Mucosa of stomach (tissue), 1 donor: ENCODE results near the gene TLK2.

Experiments
- H3K27me3 ChIP-seq: one replicate; pipeline ENCODE4 v1.7.0; 2013; ENCODE audit warnings: mild to moderate bottlenecking, low read length; ENCODE audit not compliant: control insufficient read depth, insufficient read depth
- H3K36me3 ChIP-seq: one replicate; pipeline ENCODE4 v1.7.0; 2013; ENCODE audit warnings: low read length; ENCODE audit not compliant: control insufficient read depth, insufficient read depth
- H3K4me1 ChIP-seq: one replicate; pipeline ENCODE4 v1.7.0; 2013; ENCODE audit warnings: mild to moderate bottlenecking, low read length; ENCODE audit not compliant: control insufficient read depth, insufficient read depth
- H3K4me3 ChIP-seq: one replicate; pipeline ENCODE4 v1.7.0; 2013; ENCODE audit warnings: low read length
- H3K9ac ChIP-seq: one replicate; pipeline ENCODE4 v1.7.0; 2013; ENCODE audit warnings: mild to moderate bottlenecking, low read length, moderate library complexity
- H3K9me3 ChIP-seq: one replicate; pipeline ENCODE4 v1.7.0; 2013; ENCODE audit warnings: mild to moderate bottlenecking, low read length, moderate library complexity; ENCODE audit not compliant: control insufficient read depth
- donor health status: Pancreatic carcinoma.

The TLK2 gene

DNA sequence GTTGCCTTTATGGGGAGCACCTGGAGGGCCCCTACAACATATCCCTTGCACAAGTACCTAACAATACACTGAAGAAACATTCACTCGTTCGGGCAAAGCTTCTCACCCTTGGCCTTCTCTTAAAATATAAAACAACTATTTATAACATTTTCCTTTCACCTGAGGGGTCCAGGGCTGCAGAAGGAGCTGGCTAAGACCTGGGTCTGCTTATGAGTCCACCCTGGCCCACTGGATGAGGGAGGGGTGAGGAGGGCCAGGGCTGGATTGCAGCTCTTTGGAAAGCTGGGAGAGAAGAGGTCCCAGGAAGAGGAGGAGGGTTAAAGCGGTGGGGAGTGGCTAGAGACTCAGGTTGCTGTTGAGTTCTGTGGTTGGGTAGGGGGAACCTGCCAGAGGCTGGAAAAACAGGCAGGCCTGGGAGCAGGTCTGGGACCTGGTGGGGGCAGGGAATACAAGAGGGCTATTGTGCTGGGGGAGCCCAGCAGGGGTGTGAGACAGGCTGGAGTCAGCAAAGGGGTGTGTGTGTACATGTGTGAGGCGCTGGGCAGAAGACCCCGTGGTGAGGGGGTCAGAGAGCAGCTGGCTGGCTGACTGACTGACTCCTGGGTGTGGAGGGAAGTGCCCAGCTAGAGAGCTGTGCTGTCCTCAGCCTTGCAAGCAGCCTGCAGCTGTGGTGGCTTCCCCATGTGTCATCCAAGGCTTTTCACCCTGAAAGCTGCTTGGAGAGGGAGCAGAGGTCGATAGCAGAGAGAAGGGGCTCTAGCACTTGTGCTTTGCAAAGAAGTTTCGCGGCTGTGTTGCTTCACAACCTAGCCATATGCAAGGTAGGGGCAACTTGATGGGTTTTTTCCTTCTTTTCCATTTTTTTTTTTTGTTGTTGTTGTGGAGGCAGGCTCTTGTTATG lies 138.6 kb downstream of the TLK2 start:
- H3K36me3 ChIP-seq = no peaks in the 10 kb centered on the region
- no peak overlapping the region for H3K4me3 ChIP-seq
- no peak overlapping the region for H3K9ac ChIP-seq
- no peaks in the 10 kb centered on the region for H3K4me1 ChIP-seq
- no peaks in the 10 kb centered on the region for H3K9me3 ChIP-seq
- no peaks in the 10 kb centered on the region for H3K27me3 ChIP-seq

DNA sequence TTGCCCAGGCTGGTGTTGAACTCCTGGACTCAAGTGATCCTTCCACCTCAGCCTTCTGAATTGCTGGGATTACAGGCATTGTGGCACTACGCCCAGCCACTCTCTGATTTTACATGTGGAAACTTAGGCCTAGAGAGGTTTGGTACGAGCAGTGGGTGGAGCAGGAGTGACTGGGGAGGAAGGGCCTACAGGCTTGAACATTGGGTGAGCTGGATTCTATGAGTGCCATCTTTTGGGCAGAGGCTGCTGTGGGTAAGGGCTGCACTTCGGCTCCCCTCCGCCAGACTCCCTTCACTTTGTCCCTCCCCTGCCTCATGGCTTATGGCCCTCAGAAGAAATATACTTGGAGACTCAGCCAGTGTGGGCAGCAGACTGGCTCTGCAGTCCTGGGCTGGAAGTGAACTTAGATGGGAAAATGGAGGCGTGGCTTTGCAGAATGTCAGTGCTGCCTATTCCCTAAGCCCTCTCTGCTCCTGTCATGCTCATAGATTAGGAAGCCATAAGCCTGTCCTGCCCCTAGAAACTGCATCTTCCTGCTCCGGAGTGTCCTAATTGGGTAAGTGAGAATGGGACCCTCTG lies 139.4 kb downstream of the TLK2 start:
- Histone ChIP-seq H3K9ac (no peak overlapping the region), H3K4me1 (no peaks in the 10 kb centered on the region), H3K9me3 (no peaks in the 10 kb centered on the region), H3K27me3 (no peaks in the 10 kb centered on the region), H3K4me3 (no peak overlapping the region), H3K36me3 (no peaks in the 10 kb centered on the region)

DNA sequence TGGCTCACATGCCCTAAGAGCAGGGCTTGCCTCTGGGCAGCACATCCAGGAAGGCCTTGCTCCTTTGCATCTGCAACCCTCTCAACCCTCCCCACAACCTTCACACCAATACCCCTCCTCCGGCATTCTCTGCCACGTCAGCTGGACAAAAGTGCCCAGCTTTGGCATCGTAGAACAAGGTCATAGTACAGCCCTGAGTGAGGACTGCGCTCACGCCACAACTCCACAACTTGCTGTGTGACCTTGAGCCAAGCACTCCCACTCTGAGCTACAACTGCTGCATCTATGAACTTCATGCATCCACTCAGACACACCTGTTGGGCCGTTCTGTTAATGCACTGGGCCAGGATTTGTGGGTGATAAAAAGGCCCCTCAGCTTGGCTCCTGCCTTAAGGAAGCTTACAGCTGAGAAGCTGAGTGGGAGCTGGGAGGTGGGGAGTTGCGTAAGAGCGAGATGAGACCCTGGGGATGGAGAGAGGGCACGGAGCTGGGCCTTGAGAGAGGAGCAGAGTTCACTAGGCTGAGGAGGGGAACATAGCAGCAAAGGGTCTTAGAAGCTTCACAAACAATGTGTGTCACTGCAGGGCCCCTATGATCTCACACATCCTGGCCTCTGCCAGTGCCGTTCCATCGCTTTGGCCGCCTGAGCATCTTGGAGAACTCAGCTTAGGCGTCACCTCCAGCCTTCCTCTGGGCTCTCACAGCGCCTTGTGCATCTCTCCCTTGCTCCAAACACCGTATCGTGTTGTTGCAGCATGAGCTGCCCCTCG lies 140.2 kb downstream of the TLK2 start:
- H3K27me3 ChIP-seq = no peaks in the 10 kb centered on the region
- no peak overlapping the region for H3K9ac ChIP-seq
- no peaks in the 10 kb centered on the region for H3K36me3 ChIP-seq
- H3K4me3 ChIP-seq = no peak overlapping the region
- H3K4me1 ChIP-seq = no peaks in the 10 kb centered on the region
- H3K9me3 ChIP-seq = no peaks in the 10 kb centered on the region

DNA sequence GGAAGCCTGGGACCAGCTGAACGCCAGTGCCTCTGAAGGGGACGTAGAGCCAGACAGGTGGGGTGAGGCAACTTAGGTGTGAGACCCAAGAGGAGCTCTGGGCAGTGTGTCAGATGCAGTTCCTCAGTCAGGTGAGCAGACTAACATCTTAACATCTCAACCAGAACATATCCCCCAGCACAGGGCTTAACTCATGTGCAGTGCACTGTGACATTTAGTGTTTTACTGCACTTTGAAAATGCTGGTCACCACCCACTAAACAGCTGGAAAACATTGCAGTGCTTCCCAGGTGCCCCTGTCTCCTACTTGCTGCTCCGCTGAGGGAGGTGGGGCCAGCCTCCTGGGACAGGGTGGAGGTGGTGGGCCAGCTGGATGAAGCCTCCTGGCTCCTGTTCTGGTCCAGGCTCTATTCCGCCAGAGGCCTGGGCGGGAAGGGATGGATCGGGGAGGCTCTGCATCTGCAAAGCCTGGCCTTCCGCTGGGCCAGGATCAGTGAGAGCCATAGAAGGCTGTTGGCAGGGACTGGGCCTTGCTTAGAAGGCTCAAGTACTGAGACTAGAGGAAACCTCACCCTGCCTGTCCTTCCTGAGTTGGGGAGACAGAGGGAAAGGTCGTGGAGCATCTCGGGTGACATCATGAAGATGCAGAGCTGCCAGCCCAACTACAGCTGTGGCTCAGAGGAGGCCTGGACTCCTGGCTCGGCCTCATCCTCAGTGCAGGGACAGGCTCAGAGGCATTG lies 141.0 kb downstream of the TLK2 start:
- no peak overlapping the region for H3K9ac ChIP-seq
- H3K27me3 ChIP-seq = no peaks in the 10 kb centered on the region
- H3K36me3 ChIP-seq = no peaks in the 10 kb centered on the region
- no peaks in the 10 kb centered on the region for H3K4me1 ChIP-seq
- H3K4me3 ChIP-seq = no peak overlapping the region
- H3K9me3 ChIP-seq = no peaks in the 10 kb centered on the region

DNA sequence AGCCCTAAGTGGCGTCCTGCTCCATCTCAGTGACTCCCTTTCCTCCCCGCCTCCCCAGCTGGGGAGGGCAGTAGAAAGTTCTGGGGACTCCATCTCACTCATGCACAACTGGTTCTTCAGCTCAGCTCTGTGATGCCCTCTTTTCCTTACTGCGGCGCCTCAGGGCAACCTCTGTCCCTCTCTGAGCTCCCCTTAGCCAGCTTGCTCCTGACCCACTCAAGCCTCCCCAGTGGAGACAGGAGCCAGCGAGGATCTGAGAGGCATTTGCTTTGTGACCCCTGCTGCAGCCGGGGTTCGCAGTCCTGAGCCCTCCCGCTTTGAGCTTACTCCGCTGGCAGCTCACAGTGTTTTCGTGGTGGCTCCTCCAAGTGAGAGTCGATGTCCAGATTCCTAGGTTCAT lies 142.6 kb downstream of the TLK2 start:
- H3K4me3 ChIP-seq = no peak overlapping the region
- no peaks in the 10 kb centered on the region for H3K27me3 ChIP-seq
- H3K9me3 ChIP-seq = no peaks in the 10 kb centered on the region
- H3K36me3 ChIP-seq = no peaks in the 10 kb centered on the region
- no peak overlapping the region for H3K9ac ChIP-seq
- no peaks in the 10 kb centered on the region for H3K4me1 ChIP-seq

DNA sequence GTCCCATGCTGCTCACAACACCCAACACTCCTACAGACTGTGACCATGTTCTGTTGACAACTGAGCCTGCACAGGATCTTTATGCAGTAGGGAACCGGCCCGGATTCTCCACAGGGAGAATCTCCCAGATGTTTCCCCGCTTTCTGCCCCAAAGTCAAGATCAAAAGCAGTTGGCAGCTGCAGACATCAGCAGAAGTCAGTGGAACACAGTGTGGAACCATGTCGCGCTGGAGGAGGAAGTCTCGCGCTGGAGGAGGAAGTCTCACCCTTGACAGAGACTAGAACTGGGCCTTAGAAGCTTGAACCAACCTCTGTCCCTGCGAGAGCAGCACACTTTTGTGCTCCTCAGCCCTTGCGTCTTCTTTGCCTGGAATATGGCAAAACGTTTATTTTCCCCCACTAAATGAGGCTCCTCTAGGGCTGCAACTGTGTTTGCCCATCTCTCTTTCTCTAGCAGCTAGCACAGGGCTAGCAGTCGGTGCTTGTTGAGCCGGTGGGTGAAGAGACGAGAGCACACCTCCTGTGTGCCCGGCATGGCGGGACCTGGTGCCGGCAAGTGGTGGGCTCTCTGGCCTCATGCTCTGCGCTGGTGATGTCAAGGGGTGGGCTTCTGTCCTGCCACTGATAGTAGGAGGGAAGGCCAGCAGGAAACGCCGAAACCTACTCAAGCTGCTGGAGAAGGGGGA lies 146.7 kb downstream of the TLK2 start:
- Histone ChIP-seq H3K27me3 (peaks cover 31% of the 10 kb centered on the region), H3K4me1 (peaks cover 4% of the 10 kb centered on the region), H3K4me3 (no peak overlapping the region), H3K9ac (no peak overlapping the region), H3K36me3 (no peaks in the 10 kb centered on the region), H3K9me3 (no peaks in the 10 kb centered on the region)

DNA sequence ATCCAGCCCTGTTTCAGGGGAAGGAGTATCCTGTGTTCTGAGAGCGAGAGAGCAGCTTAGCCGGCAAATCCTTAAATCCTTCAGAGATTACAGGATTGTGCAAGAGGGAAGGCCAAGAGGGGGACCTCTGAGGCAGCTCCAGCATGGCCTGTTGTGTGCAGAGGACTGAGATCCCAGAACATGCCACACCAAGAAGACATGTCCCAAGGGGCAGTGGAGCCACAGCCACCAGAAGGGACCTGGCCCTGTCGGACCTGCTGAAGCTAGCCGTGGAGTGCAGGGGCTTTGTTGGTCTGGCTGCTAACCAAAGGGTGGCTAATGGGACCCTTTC lies 147.2 kb downstream of the TLK2 start:
- Histone ChIP-seq H3K4me3 (no peak overlapping the region), H3K36me3 (no peaks in the 10 kb centered on the region), H3K27me3 (peaks cover 31% of the 10 kb centered on the region), H3K9me3 (no peaks in the 10 kb centered on the region), H3K9ac (no peak overlapping the region), H3K4me1 (peaks cover 4% of the 10 kb centered on the region)

DNA sequence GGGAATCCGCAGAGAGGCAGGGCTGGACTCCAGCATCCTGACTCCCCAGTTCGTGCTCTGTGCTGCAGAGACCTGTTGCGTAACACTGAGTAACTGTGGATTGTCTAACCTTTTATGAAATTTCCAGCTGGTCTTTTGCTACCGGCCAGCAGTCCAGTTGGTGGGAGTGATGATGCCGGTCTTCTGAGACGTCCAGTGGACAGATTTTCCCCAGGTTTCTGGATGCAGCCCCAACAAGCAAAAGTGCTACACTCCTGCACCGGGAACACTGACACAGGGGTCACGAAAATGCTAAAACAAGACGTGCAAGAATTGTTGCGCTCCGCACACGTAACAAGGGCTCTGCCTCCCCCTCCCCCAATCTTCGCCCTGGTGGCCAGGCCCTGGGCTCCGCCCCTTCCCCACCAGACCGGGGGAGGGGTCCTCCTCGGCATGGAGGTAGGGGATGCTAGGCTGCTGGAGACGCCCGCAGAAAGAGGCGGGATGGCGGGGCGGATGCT lies 148.1 kb downstream of the TLK2 start:
- H3K36me3 ChIP-seq = no peaks in the 10 kb centered on the region
- peaks cover 4% of the 10 kb centered on the region for H3K4me1 ChIP-seq
- H3K27me3 ChIP-seq = peaks cover 31% of the 10 kb centered on the region
- H3K4me3 ChIP-seq = no peak overlapping the region
- no peaks in the 10 kb centered on the region for H3K9me3 ChIP-seq
- H3K9ac ChIP-seq = peak overlapping the region; percentile 39

DNA sequence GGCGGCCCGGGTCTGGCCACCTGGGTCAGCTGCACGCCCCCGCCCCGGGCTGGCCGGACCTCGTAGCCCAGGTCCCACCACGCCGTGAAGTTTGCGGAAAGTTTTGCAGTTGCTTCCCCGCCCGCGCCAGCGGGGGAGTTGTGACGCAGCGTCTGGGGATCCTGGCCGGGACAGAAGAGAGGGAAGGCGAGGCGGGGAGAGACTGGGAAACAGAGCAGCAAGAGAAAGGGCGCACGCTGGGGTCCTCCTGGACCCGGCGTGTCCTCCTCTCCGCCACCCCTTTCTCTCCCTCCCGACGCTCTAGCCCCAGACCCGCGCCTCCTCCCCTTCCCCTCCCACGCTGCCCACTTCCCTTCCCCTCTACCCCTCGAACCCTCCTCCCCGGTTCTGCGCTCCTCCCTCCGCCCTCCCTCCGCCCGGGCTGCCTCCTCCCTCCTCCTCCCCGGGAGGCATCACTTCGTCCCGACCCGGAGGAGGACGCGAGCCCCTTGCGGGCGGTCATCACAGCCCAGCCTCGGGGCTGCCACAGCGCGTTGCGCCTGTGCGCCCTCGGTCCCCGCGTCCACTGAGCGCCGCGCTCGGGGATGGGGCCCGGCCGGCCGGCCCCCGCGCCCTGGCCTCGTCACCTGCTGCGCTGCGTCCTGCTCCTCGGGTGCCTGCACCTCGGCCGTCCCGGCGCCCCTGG lies 148.7 kb downstream of the TLK2 start, which contains the start of gene MRC2:
Gene MRC2, plus strand, starts transcription at position 452 of the 685 bp plus-strand sequence. Its CDS starts 133 bp downstream, at position 585.
- H3K9ac ChIP-seq = peak within 1 kb of the TSS; percentile 39
- H3K27me3 ChIP-seq = peaks cover 31% of the 10 kb centered on the region
- no peak within 1 kb of the TSS for H3K4me3 ChIP-seq
- H3K4me1 ChIP-seq = peaks cover 4% of the 10 kb centered on the region
- H3K9me3 ChIP-seq = no peaks in the 10 kb centered on the region
- no peaks in the 10 kb centered on the region for H3K36me3 ChIP-seq

DNA sequence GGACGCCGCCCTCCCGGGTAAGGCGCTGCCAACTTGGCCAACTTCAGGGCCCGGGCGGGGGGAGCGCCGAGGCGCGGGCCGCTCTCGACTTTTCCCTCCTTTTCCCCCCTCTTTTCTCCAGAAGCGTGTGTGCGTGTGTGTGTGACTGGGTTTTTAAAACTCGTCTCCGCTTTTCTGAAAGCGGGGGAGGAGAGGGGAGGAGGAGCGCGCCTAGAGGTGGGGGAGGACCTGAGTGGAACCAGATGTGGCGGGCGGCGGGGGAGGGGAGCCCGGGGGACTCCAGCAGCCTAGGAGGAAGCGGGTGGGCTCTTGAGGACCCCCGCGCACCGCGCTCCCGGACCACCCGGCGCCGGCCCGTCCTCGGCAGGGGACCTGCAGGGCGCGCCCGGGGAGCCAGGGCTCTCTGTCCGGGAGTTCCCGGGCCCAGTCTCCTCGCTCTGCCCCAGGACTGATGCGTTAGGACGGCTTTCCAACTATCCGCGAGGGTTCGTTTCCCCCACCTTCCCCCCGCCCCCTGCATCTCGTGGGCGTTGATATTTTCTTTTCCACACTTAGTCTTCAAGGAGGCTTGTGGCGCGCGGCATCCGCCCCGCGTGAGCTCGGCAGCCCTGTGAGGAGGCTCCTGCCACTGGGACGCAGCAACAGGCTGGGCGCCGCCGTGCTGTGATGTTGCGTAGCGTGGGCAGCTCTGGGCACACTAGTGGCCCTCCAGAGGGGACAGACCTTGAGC lies 149.4 kb downstream of the TLK2 start:
- peaks cover 31% of the 10 kb centered on the region for H3K27me3 ChIP-seq
- no peaks in the 10 kb centered on the region for H3K36me3 ChIP-seq
- H3K9ac ChIP-seq = peak overlapping the region; percentile 39
- no peak overlapping the region for H3K4me3 ChIP-seq
- no peaks in the 10 kb centered on the region for H3K9me3 ChIP-seq
- H3K4me1 ChIP-seq = peaks cover 4% of the 10 kb centered on the region
